ENCODE results near the gene IL21R. TPM values are rescaled to one million over a fixed set of nuclear protein-coding genes. Genes with fewer than 3 reads are reported as not detected.

Gene IL21R
- total and polyA plus RNA-seq, 2 donors (not counting 3 experiments of a cell fraction or from before 2014, with no cell fraction given) = 0.03 TPM; not detected in 1

- H3K9me1 ChIP-seq (replicated peaks; ENCODE audit: control insufficient read depth, extremely low read depth, insufficient read depth, low read length) = no peaks in the 10 kb centered on the region
- no peak overlapping the region for H3K4me3 ChIP-seq (replicated peaks in 1 of 3; ENCODE audit: insufficient read depth in 1 of 3, low read depth in 1 of 3, low read length in 3 of 3)
- no TSS peak for BruUV-seq (replicated peaks)
- H2AFZ ChIP-seq (ENCODE audit: low read depth, low read length) = no peak overlapping the region
- H3K79me2 ChIP-seq (ENCODE audit: control insufficient read depth, insufficient read depth, low read length) = no peaks in the 10 kb centered on the region
- intact Hi-C loops (cut with micrococcal nuclease) (no loop called here), dilution Hi-C loops (cut with MboI; ENCODE audit: extremely low pct_ligation_motif_present, low sequenced_read_pairs) (no loop called here)
- no peaks in the 10 kb centered on the region for H3K36me3 ChIP-seq (ENCODE audit: control insufficient read depth in 2 of 2, extremely low read depth in 1 of 2, insufficient read depth in 2 of 2, low read length in 2 of 2)
- no peak overlapping the region for H3K9ac ChIP-seq (replicated peaks; ENCODE audit: extremely low read depth, insufficient read depth, low read length)
- no peak overlapping the region for H3K4me2 ChIP-seq (ENCODE audit: insufficient read depth, low read length)
- no peaks in the 10 kb centered on the region for H3K4me1 ChIP-seq (ENCODE audit: control insufficient read depth, extremely low read depth, insufficient read depth, low read length)
- H3K27me3 ChIP-seq (ENCODE audit: control insufficient read depth in 2 of 2, insufficient read depth in 2 of 2, low read length in 2 of 2) = peaks cover 7 to 13% of the 10 kb centered on the region in 2 experiments
- FAIRE-seq = no peak
- no peaks in the 10 kb centered on the region for H4K20me1 ChIP-seq (replicated peaks; ENCODE audit: control insufficient read depth, extremely low read depth, insufficient read depth, low read length)
- TF ChIP-seq MYC (IDR thresholded peaks at IDR 0.05; ENCODE audit: low read depth, low read length) (no peak), FOS (IDR thresholded peaks at IDR 0.05; ENCODE audit: borderline replicate concordance, insufficient read depth, low read length) (no peak)
- no peak for DNase-seq (ENCODE audit: low read depth, low spot score)
- ChIA-PET CTCF (interaction anchor here (1.1 to 1.4 kb wide), 2 partner anchors 11 to 207 kb away, joined by 4 read pairs; no protein-coding TSS in a partner anchor), POLR2A (no interaction called here)
- H3K9me3 ChIP-seq (replicated peaks; ENCODE audit: control insufficient read depth, insufficient read depth, low read length) = no peaks in the 10 kb centered on the region
- H3K27ac ChIP-seq (ENCODE audit: insufficient read depth, low read depth, low read length) = no peak overlapping the region
Measured at GRCh38 chr16:27386674-27387073, 15.3 kb upstream of the IL21R start.

- H3K4me1 ChIP-seq (ENCODE audit: control insufficient read depth, extremely low read depth, insufficient read depth, low read length) = no peaks in the 10 kb centered on the region
- no TSS peak for BruUV-seq (replicated peaks)
- dilution Hi-C loops (cut with MboI; ENCODE audit: extremely low pct_ligation_motif_present, low sequenced_read_pairs) = no loop called here
- no peak overlapping the region for H3K4me2 ChIP-seq (ENCODE audit: insufficient read depth, low read length)
- intact Hi-C loops (cut with micrococcal nuclease) = no loop called here
- H3K79me2 ChIP-seq (ENCODE audit: control insufficient read depth, insufficient read depth, low read length) = no peaks in the 10 kb centered on the region
- ChIA-PET POLR2A (no interaction called here), CTCF (interaction anchor here (0.8 to 1.4 kb wide), 3 partner anchors 13 to 208 kb away, joined by 3 to 4 read pairs (median 3); no protein-coding TSS in a partner anchor)
- no peaks in the 10 kb centered on the region for H3K9me1 ChIP-seq (replicated peaks; ENCODE audit: control insufficient read depth, extremely low read depth, insufficient read depth, low read length)
- no peaks in the 10 kb centered on the region for H3K9me3 ChIP-seq (replicated peaks; ENCODE audit: control insufficient read depth, insufficient read depth, low read length)
- H3K27ac ChIP-seq (ENCODE audit: insufficient read depth, low read depth, low read length) = no peak overlapping the region
- H3K4me3 ChIP-seq (replicated peaks in 1 of 3; ENCODE audit: insufficient read depth in 1 of 3, low read depth in 1 of 3, low read length in 3 of 3) = no peak overlapping the region
- no peak overlapping the region for H2AFZ ChIP-seq (ENCODE audit: low read depth, low read length)
- FAIRE-seq (no peak), DNase-seq (ENCODE audit: low read depth, low spot score) (no peak)
- no peak for TF ChIP-seq POLR2A (IDR thresholded peaks at IDR 0.05; ENCODE audit: low read depth, low read length)
- TF ChIP-seq FOS (IDR thresholded peaks at IDR 0.05; ENCODE audit: borderline replicate concordance, insufficient read depth, low read length) = no peak
- no peak for TF ChIP-seq MYC (IDR thresholded peaks at IDR 0.05; ENCODE audit: low read depth, low read length)
- TF ChIP-seq JUN (IDR thresholded peaks at IDR 0.05; ENCODE audit: borderline replicate concordance, insufficient read depth, insufficient read length, low read depth) = no peak
- TF ChIP-seq, protein P1, sequence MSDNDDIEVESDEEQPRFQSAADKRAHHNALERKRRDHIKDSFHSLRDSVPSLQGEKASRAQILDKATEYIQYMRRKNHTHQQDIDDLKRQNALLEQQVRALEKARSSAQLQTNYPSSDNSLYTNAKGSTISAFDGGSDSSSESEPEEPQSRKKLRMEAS (IDR thresholded peaks at IDR 0.05; ENCODE audit: insufficient read depth, insufficient read length) = no peak
- TF ChIP-seq POLR2AphosphoS5 (IDR thresholded peaks at IDR 0.05; ENCODE audit: insufficient read depth, low read depth, low read length) = no peak
- no peak for TF ChIP-seq EZH2 (IDR thresholded peaks at IDR 0.05; ENCODE audit: borderline replicate concordance, low read depth, low read length, severe bottlenecking)
- TF ChIP-seq GATA2 (IDR thresholded peaks at IDR 0.05; ENCODE audit: insufficient read depth, insufficient read length, low read depth, low read length) = no peak
- no peak for TF ChIP-seq CTCF (IDR thresholded peaks at IDR 0.05; ENCODE audit: extremely low read depth in 1 of 2, insufficient read depth in 1 of 2, low read depth in 1 of 2, low read length in 2 of 2)
- H3K9ac ChIP-seq (replicated peaks; ENCODE audit: extremely low read depth, insufficient read depth, low read length) = no peak overlapping the region
- no peaks in the 10 kb centered on the region for H3K36me3 ChIP-seq (ENCODE audit: control insufficient read depth in 2 of 2, extremely low read depth in 1 of 2, insufficient read depth in 2 of 2, low read length in 2 of 2)
- peaks cover 13 to 16% of the 10 kb centered on the region in 2 experiments for H3K27me3 ChIP-seq (ENCODE audit: control insufficient read depth in 2 of 2, insufficient read depth in 2 of 2, low read length in 2 of 2)
- no peaks in the 10 kb centered on the region for H4K20me1 ChIP-seq (replicated peaks; ENCODE audit: control insufficient read depth, extremely low read depth, insufficient read depth, low read length)
Measured at GRCh38 chr16:27387724-27388123, 14.2 kb upstream of the IL21R start.
